NCI-H82 treated with DMSO at 0.1 percent for 48 hours (cell line): ENCODE results near the gene FAM210B.
A peak's percentile ranks its signal among the peaks of the same experiment; 100 is the strongest.
"Not testable (repeated sequence)": the region's sequence is repeated elsewhere in the genome, so short reads cannot be mapped to it uniquely, and the experiment has no call there.

Source experiments
- DNase-seq: peaks from one replicate; lab custom pipeline; 2025; ENCODE audit not compliant: unreplicated experiment; lab: John Stamatoyannopoulos, UW

Gene FAM210B

GRCh38 chr20:56391596-56392131, 32.9 kb downstream of the FAM210B start:
- DNase-seq: peak; percentile 40

DNA sequence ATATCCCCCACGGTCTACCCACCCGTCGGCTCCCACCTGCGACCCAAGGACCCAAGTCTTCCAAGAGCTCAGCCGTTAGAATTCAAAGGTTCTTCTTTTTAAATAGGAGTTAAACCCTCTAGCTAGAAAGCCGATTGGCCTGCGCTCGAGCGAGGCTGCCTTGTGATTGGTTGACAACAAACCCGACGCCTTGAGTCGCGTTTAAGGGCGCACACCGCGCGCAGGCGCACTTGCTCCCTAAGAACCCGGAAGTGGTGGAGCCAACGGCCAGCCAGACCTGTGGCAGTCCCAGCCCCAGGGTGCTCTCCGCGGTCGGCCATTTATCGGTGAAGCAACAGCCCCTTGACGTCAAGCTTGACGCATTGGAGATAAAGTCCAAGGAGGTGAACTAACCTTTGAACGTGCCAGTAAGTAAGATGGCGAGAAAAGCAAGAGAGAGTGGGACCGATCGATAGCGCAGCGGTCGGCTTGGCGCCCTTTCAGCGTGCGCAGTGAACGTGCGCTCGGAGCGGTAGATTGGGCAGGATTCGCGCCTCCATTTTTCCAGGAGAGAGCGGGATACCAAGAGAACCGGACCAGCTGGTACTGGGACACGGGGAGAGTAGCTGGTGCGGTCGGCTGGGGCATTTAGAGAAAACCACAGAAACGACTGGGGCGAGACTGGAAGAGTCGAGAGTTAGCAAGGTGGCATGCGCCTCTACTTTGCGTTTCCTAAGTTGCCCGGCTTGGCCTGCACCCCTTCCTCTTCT, 33.5 kb downstream of the FAM210B start, which contains the start of the genes AURKA and CSTF1:
AURKA (minus strand) TSS at position 84 of the 749 bp plus-strand sequence. CDS start 4,018 bp downstream, outside the sequence.
CSTF1 (plus strand) TSS at position 514 of the 749 bp plus-strand sequence. CDS start 2,908 bp downstream, outside the sequence.
- peak; percentile 92 for DNase-seq

DNA sequence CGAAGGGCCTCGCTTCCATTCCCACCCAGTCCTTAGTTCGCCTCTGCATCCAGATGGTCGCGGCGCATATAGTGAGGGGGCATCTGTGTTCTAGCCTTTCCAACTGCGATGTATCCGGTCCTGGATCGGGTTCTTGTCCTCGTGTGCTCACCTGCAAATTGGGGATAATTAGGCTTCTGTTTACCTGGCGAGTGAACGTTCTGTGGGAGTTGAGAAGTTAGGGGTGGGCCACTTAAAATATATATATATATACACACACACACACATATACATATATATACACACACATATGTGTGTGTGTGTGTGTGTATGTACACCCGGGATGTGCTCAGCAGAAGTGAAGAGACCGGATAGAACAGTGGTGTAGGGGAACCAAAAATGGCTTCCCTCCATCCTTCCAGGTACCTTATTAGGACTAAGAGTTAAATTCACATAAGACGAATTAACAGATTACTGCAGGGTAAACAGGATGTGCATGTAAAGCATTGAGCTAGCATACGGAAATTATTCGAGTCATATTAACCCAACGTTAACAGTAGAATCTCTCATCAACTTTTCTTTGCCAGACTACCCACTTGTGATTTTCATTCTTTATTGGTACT, 34.2 kb downstream of the FAM210B start:
- no peak for DNase-seq

- no peak for DNase-seq
These were observed 34.9 kb downstream of the FAM210B start for GRCh38 chr20:56393653-56394052.

DNA sequence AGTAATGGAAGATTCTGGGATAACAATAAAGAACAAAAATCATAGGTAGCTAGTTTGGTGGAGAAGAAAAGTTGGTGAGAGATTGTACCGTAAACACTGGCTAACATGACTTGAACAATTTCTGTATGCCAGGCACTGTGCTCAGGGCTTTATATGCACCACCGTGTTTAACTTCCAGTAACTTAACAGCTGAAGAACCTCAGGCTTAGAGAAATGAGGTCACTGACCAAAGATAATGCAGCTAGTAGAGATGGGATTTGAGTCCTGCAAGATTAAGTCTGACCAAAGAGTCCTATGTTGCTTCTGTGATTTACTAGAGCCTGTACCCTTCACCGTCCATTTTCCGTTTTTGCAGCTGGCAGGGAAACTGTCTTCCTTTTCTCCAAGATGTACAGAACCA, 36.4 kb downstream of the FAM210B start:
- DNase-seq: no peak

DNA sequence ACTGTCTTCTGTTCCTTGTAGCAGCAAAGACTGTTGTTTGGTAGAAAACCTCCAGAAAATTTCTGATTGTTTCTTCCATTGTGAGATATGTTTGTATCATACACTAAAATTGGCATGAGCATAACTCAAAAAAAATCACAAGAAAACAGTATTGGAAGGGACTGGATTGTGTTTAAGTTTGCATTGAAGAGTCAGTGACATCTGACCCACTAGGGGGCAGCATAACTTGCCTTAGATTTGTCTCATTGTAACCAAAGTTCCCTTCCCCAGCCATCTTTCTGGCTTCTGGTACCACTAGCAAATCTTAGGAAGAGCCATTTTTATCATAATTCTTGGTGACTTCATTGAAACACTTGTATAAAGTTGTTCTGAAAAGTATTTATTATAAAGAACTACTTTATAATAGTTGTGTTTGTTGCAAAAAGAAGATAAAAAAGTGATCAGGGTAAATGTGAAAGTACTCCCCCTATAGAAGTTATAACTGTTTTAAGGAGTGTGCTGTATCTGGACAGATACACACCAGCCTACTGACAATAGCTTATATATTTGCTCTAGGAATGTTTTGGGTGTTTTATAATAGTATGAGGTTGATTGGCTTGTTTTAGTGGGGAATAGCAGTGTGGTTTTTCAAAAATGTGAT, 41.3 kb downstream of the FAM210B start:
- DNase-seq: peak; percentile 3

DNA sequence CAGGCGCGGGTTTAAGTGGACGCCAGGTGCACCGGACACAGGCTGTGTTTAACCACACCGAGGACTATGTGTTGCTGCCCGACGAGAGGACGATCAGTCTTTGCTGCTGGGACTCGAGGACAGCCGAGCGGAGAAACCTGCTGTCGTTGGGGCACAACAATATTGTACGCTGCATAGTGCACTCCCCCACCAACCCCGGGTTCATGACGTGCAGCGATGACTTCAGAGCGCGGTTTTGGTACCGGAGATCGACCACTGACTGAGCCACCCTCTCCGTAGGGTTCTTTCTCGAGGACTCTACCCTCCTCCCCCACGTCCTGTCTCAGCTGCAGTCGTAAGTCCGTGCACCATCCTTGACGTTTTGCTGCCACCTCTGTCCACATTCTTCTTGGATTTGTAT, 44.7 kb downstream of the FAM210B start:
- no peak for DNase-seq

- DNase-seq: not testable (repeated sequence)
These were observed 46.6 kb downstream of the FAM210B start for GRCh38 chr20:56405356-56405755.

DNA sequence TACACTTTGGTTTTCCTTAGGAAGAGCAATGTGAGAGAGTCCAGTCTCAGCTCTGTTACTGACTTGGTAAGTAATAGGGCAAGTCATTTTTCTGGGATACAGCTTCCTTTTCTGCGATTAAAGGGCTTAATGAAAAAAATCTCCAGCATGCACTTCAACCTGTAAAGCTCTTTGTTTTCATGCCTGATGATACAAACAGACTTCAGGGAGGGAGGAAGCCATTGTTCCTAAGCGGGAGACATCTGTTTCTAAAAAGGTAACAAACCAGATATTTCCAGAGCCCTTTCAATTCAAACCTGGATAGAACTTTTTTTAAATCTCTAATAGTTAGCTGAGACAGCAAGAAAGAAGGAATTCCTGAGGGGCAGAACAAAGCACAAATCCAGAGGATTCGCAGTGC, 48.1 kb downstream of the FAM210B start:
- DNase-seq: no peak

DNA sequence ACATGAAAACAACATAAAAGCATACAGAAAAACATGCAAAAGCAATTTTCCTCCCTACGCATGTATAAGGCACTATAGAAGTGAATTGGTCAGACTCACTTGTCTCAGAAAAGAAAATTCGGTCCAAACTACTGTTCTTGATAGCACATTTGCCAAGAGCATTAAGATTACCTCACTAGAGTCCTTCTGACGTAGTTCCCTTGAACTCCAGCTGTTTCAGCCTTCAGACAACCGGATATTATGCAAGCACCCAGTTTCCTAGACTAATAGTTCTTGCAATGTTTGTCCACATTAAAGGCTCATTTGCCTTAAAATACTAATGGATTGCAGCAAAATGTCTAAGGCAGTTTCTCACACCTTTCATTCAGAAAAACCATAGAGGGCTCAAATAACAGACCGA, 50.7 kb downstream of the FAM210B start:
- no peak for DNase-seq

GRCh38 chr20:56409956-56410355, 51.2 kb downstream of the FAM210B start:
- no peak for DNase-seq

DNA sequence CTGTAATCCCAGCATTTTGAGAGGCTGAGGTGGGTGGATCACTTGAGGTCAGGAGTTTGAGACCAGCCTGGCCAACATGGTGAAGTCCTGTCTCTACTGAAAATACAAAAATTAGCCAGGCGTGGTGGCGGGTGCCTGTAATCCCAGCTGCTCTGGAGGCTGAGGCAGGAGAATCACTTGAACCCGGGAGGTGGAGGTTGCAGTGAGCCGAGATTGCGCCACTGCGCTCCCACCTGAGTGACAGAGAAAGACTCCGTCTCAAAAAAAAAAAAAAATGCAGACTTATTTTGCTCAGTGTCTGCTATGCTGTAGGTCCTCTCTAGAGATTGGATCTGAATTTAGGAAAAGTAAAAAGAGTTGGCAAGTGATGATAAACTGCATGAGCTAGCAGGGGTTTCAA, 52.5 kb downstream of the FAM210B start:
- DNase-seq: not testable (repeated sequence)

GRCh38 chr20:56411759-56412472, 53.1 kb downstream of the FAM210B start, which contains the start of gene CASS4:
Gene CASS4, plus strand, starts transcription at chr20:56412260. Its CDS starts 199 bp downstream, at chr20:56412459.
- no peak for DNase-seq

DNA sequence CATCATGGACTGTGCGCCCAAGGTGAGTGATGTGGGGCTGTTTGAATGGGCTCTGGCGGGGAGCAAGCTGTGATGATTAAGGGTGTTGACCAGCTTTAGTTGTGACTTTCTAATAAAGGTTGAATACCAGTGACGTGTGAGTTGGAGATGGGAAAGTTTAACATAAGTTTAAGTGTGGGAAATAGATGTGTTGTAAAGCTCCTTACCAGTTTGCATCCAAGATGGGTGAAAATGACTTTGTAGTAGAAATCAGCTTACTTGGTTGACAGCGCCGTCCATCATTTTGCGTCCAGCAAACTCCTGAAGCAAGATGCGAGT, 53.7 kb downstream of the FAM210B start:
- no peak for DNase-seq

- no peak for DNase-seq
These were observed 54.2 kb downstream of the FAM210B start for GRCh38 chr20:56412949-56413348.

- no peak for DNase-seq
These were observed 56.3 kb downstream of the FAM210B start for GRCh38 chr20:56414842-56415765.

DNA sequence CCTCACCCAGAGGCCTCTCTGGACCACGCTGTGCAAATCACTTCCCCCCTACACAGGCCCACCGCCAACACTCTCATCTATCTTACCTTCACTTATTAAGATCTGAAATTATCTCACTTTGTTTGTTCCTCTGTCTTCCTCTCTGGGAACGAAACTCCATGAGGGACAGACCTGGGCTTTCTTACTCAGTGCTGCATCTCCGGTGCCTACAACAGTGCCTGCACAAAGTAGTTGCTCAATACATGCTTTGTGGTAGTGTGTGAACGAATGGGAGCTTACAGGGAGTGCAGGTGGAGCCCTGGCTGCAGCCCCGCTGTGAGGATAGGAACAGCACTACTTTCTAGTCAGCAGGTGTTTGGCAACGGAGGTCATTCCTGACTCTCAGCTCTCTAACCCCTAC, 58.6 kb downstream of the FAM210B start:
- DNase-seq: no peak

- no peak for DNase-seq
These were observed 59.1 kb downstream of the FAM210B start for GRCh38 chr20:56417911-56418310.
